CD4-positive, alpha-beta T cell treated with Interleukin-6 at 100 ng/mL for 8 hours (primary cell): Measurements from ENCODE around the gene EBF4.
A peak's percentile ranks its signal among the peaks of the same experiment; 100 is the strongest.

Experiments
- DNase-seq: peaks from one replicate; pipeline ENCODE4 v3.0.0-alpha.2; 2020; ENCODE audit warnings: mixed read lengths, low spot score

Gene EBF4

GRCh38 chr20:2700913-2701620, 8.5 kb downstream of the EBF4 start:
- DNase-seq = no peak

- DNase-seq = no peak
Observed at GRCh38 chr20:2701671-2702081, 9.1 kb downstream of the EBF4 start.

- no peak for DNase-seq
Observed at GRCh38 chr20:2703716-2704475, 11.3 kb downstream of the EBF4 start.

GRCh38 chr20:2705931-2706645, 13.5 kb downstream of the EBF4 start:
- DNase-seq = no peak

- DNase-seq = no peak
Observed at GRCh38 chr20:2706688-2707352, 14.2 kb downstream of the EBF4 start.

- DNase-seq = no peak
Observed at GRCh38 chr20:2707353-2708072, 14.9 kb downstream of the EBF4 start.

DNA sequence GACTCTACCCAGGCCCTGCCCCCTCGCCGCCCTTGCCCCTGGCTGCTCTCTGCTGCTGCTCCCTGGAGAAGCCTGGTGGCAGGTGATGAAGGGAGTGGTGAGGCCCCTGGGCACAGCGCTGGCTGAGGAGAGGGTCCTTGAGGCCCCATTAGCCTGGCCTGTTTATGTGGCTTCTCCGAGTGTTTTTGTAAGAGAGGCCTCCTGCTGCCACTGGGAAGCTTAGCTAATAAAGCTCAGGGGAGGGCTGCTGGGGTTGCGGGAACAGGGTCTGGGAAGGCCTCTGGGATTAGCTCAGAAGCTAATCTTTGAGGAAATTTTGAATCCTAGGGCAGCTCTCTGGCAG, 15.5 kb downstream of the EBF4 start:
- DNase-seq = no peak

- no peak for DNase-seq
Observed at GRCh38 chr20:2708665-2709064, 16.1 kb downstream of the EBF4 start.

- DNase-seq = no peak
Observed at GRCh38 chr20:2709205-2709981, 16.8 kb downstream of the EBF4 start.

DNA sequence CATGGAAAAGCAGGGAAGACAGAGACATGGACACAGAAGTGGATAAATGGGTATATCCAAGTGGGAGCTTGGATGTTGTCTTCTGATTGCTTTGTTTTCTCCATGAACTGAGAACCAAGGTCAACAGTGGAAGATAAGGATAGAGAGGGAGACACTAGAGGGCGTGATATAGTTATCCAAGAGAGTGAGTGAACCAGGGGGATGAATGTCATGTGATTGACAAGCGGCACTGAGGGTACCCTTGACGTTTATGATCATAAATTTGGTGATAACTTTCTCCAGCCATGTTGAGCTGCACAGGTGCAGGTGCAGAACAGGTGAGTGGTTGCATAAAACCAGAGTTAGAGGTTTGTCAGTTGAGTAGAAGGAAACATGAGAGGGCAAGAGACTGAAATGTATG, 20.7 kb downstream of the EBF4 start:
- DNase-seq = peak; percentile 51

- peak; percentile 64 for DNase-seq
Observed at GRCh38 chr20:2729251-2729713, 36.7 kb downstream of the EBF4 start.

- DNase-seq = no peak
Observed at GRCh38 chr20:2729791-2730190, 37.2 kb downstream of the EBF4 start.

DNA sequence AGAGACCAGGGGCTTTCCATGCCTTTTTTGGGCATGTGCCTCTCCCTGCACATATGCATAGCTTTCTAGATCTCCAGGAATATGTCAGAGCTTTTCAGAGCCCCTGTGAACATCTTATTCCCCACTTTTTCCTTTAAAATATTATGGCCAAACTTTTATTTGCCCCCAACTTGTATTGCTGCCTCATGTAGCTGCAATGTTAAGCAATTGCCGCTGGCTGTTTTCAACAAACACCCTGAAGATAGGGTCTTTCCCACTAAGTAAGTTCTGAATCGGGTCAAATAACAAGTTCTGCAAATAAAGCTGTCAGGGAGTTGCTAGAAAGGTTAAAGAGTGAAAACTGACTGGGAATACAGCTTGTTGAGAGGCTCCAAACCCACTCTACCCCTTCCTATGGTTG, 42.3 kb downstream of the EBF4 start:
- DNase-seq = no peak

DNA sequence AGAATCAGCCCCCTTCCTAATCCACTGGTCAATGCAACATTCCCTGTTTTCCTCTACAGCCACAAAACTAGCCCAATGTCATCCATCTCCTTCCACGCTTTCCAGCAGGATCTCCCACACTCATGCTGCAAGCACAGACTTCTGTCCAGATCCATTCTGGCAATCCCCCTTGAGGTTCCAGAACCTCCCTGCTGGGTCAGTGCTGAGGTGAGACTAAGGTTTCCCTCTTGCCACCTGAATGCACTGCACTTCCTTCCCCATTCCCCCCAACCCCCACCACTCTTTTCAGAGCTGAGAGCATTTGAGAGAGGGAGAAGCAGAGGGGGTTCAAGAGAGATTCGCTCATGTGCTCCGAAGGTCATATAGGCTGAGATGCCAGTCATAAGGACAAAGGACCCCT, 43.9 kb downstream of the EBF4 start:
- DNase-seq = no peak

DNA sequence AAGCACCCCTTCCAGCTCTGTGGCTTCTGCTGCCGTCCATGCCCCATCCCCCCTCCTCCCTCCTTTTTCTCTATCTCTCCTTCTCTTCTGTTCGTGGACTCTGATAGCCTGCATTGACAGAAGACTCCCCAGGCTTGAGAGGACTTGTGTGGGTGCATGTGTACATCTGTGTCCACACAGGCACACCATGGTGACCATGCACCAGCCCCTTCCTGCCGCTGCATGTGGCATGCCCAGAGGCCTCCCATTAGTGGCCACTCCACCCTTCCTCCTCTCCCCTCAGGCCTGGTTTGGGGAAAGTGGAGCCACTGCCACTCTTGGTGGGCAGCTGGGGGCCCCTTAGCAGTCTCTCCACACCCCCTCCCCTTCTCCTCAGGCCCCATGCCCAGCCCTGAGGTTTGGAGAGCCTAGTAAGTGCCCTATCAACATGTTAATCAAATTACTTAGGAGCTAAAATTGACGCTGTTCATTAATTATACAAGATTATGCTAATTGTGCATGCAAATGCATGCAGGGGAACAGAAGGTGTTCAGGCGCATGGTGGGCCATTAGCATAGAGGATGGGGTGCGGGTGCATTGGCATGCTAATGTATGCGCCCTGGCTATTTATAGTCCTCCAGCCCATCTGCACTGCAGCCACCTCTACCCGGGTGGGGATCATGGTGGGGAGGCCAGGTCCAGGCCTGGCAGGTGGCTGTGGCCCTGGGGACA, 45.9 kb downstream of the EBF4 start:
- no peak for DNase-seq

DNA sequence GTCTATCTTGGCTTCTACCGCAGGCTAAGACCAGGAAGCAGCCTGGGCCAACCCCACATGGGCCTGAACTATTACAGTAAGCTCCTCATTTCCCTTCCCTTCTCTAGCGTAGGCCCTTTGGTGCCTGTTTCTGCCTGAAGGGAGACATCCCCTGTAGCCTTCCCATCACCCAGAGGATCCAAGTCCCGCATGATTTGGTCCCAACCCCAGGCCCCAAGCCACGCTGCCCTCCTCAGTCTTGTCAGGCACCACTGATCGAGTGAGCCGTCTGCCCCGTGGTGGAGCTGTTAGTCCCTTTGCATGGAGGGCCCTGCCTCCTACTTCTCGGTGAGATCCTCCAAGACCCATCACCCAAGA, 46.4 kb downstream of the EBF4 start:
- no peak for DNase-seq

- no peak for DNase-seq
Observed at GRCh38 chr20:2740702-2741101, 48.1 kb downstream of the EBF4 start.

GRCh38 chr20:2741463-2741862, 48.9 kb downstream of the EBF4 start:
- DNase-seq = peak; percentile 66

DNA sequence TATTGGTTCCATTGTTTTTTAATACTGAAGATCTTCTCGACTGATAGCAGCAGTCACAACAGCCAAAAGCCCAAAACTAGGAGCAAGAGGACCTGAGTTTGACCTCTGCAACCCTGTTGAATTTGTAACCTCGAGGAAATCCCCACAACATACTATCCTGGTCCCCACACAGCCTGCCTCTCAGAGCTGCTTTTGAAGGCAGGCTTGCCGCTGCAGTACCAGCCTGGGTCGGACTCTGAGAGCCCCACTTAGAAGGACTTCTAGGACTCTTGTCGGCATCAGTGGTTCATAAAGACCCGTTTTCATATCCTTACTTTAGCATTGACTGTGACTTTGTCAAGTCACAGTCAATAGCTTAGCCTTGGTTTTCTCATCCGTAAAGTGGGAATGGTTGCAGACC, 49.3 kb downstream of the EBF4 start:
- DNase-seq = no peak

- no peak for DNase-seq
Observed at GRCh38 chr20:2742431-2742830, 49.9 kb downstream of the EBF4 start.
